SU-DHL-6 (cell line): ENCODE measurements around the gene RIBC2.

Source experiments
- H2AFZ ChIP-seq: fragments of 200-600 bp; sonication (generic); 2 replicates; pipeline ENCODE4 v1.6.1; 2014; ENCODE audit warnings: low read depth, mild to moderate bottlenecking, moderate library complexity, mixed read lengths, antibody characterized with exemption, low read length; ENCODE audit not compliant: severe bottlenecking
- H3F3A ChIP-seq: fragments of 200-600 bp; shearing (Covaris generic); 2 replicates; pipeline ENCODE4 v1.6.0; 2016; ENCODE audit warnings: antibody characterized with exemption, mild to moderate bottlenecking; ENCODE audit not compliant: insufficient read depth
- H3K27ac ChIP-seq: fragments of 200-600 bp; sonication (generic); 2 replicates; pipeline ENCODE4 v1.5.1; 2016; ENCODE audit warnings: low read depth, mild to moderate bottlenecking, low read length, moderate library complexity, mixed read lengths
- H3K27me3 ChIP-seq: fragments of 200-600 bp; sonication (generic), shearing (Covaris generic); 2 replicates; pipeline ENCODE4 v1.6.0; 2014; ENCODE audit warnings: mild to moderate bottlenecking, low read length
- H3K36me3 ChIP-seq: fragments of 200-600 bp; sonication (generic); 2 replicates; pipeline ENCODE4 v1.6.1; 2014; ENCODE audit warnings: mild to moderate bottlenecking, low read length, mixed read lengths
- H3K4me2 ChIP-seq: fragments of 300-600, 200-600 bp; shearing (Covaris generic), sonication (generic); 2 replicates; pipeline ENCODE4 v1.6.0; 2014; ENCODE audit warnings: low read length, low read depth, mild to moderate bottlenecking; ENCODE audit not compliant: poor library complexity, severe bottlenecking
- H3K4me3 ChIP-seq: fragments of 200-600 bp; sonication (generic); 2 replicates; pipeline ENCODE4 v1.5.1; 2014; ENCODE audit warnings: antibody characterized with exemption, low read length, mild to moderate bottlenecking, mixed read lengths; ENCODE audit not compliant: insufficient read depth, poor library complexity, severe bottlenecking
- H3K79me2 ChIP-seq: fragments of 200-600 bp; sonication (generic); 2 replicates; pipeline ENCODE4 v1.6.1; 2014; ENCODE audit warnings: mild to moderate bottlenecking, low read length, moderate library complexity; ENCODE audit not compliant: insufficient read depth
- H3K9ac ChIP-seq: fragments of 200-600 bp; sonication (generic); 2 replicates; pipeline ENCODE4 v1.7.0; 2014; ENCODE audit warnings: mild to moderate bottlenecking, low read length
- H3K9me2 ChIP-seq: fragments of 200-600 bp; sonication (generic); replicated peaks from 2 replicates; pipeline ENCODE4 v1.6.1; 2014; ENCODE audit warnings: low read length; ENCODE audit not compliant: insufficient read depth
- H3K9me3 ChIP-seq: fragments of 200-600 bp; sonication (generic); 2 replicates; pipeline ENCODE4 v1.6.1; 2014; ENCODE audit warnings: low read length, mixed read lengths; ENCODE audit not compliant: insufficient read depth
- H4K20me1 ChIP-seq: fragments of 200-600 bp; sonication (generic); 2 replicates; pipeline ENCODE4 v1.6.1; 2014; ENCODE audit warnings: low read depth, mild to moderate bottlenecking, antibody characterized with exemption, low read length, moderate library complexity, mixed read lengths
- EZH2phosphoT487 ChIP-seq: fragments of 200-600 bp; sonication (generic), shearing (Covaris generic); conservative IDR thresholded peaks from 2 replicates; pipeline ENCODE4 v1.6.1; 2018; ENCODE audit warnings: mild to moderate bottlenecking, antibody characterized with exemption, low read length, moderate library complexity, mixed read lengths
- TF ChIP-seq, protein P1 (sequence below): fragments of 200-600 bp; sonication (generic); IDR thresholded peaks from one replicate; pipeline ENCODE4 v1.5.1; 2017; ENCODE audit warnings: antibody characterized with exemption, mild to moderate bottlenecking, low read length, moderate library complexity; ENCODE audit not compliant: insufficient read depth, poor library complexity, severe bottlenecking

RIBC2 gene

GRCh38 chr22:45475851-45476514 is 62.5 kb downstream of the RIBC2 start:
- Histone ChIP-seq H3K27ac (no peak overlapping the region), H3F3A (no peaks in the 10 kb centered on the region), H3K27me3 (no peaks in the 10 kb centered on the region), H3K79me2 (no peaks in the 10 kb centered on the region), H2AFZ (no peak overlapping the region), H3K9me2 (no peaks in the 10 kb centered on the region), H3K36me3 (no peaks in the 10 kb centered on the region), H3K4me3 (no peak overlapping the region), H4K20me1 (no peaks in the 10 kb centered on the region), H3K4me2 (no peak overlapping the region), H3K9me3 (peaks cover 5% of the 10 kb centered on the region; the same call in 1 of the 2 replicates), H3K9ac (no peak overlapping the region)
- TF ChIP-seq, protein P1, sequence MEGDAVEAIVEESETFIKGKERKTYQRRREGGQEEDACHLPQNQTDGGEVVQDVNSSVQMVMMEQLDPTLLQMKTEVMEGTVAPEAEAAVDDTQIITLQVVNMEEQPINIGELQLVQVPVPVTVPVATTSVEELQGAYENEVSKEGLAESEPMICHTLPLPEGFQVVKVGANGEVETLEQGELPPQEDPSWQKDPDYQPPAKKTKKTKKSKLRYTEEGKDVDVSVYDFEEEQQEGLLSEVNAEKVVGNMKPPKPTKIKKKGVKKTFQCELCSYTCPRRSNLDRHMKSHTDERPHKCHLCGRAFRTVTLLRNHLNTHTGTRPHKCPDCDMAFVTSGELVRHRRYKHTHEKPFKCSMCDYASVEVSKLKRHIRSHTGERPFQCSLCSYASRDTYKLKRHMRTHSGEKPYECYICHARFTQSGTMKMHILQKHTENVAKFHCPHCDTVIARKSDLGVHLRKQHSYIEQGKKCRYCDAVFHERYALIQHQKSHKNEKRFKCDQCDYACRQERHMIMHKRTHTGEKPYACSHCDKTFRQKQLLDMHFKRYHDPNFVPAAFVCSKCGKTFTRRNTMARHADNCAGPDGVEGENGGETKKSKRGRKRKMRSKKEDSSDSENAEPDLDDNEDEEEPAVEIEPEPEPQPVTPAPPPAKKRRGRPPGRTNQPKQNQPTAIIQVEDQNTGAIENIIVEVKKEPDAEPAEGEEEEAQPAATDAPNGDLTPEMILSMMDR: no peak
- TF ChIP-seq EZH2phosphoT487: no peak

GRCh38 chr22:45476814-45477213 is 63.3 kb downstream of the RIBC2 start:
- H3K9ac ChIP-seq: no peak overlapping the region
- no peak for TF ChIP-seq EZH2phosphoT487
- TF ChIP-seq, protein P1: no peak
- H3K27me3 ChIP-seq: no peaks in the 10 kb centered on the region
- H3F3A ChIP-seq: no peaks in the 10 kb centered on the region
- H3K4me3 ChIP-seq: no peak overlapping the region
- H3K9me3 ChIP-seq: peaks cover 6% of the 10 kb centered on the region; the same call in 1 of the 2 replicates
- H2AFZ ChIP-seq: no peak overlapping the region
- no peaks in the 10 kb centered on the region for H4K20me1 ChIP-seq
- no peak overlapping the region for H3K4me2 ChIP-seq
- H3K79me2 ChIP-seq: no peaks in the 10 kb centered on the region
- H3K27ac ChIP-seq: no peak overlapping the region
- H3K36me3 ChIP-seq: no peaks in the 10 kb centered on the region
- H3K9me2 ChIP-seq: no peaks in the 10 kb centered on the region

DNA sequence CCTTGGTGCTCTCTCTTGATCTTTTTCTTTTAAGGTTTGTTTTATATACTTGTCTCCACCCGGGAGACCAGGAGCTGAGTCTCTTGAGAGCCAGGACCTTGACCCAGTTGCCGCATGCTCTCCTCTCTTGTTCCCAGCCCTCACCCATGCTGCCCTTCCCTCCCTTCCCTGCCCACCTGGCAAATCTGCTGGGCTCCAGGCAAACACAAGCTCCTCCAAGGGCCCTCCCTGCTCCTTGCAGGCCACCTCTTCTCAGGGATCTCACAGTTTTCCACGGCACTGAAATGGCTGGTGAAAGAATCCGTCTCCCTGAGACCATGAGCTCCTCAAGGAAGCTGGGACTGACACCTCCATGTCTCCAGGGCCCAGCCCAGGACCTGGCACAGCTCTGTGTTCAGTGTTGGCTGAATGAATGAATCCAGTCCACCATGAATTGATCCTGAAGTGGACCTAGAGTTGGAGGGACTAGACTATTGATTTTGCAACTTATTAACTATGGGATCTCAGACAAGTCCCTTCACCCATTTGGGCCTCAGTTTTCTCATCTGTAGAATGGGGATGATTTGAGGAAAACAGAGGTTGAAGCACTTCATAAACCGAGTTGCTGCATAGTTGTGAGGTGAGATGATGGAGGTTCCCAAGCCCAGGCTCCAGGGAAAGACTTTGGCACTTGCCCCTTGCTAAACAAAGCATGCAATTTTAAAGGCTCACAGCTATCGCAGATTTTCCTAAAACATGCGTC is 64.0 kb downstream of the RIBC2 start:
- no peak overlapping the region for H3K4me3 ChIP-seq
- H3K79me2 ChIP-seq: no peaks in the 10 kb centered on the region
- no peaks in the 10 kb centered on the region for H3K36me3 ChIP-seq
- H3K4me2 ChIP-seq: no peak overlapping the region
- no peak overlapping the region for H2AFZ ChIP-seq
- no peaks in the 10 kb centered on the region for H4K20me1 ChIP-seq
- peaks cover 6% of the 10 kb centered on the region; the same call in 1 of the 2 replicates for H3K9me3 ChIP-seq
- no peak for TF ChIP-seq EZH2phosphoT487
- TF ChIP-seq, protein P1: no peak
- H3F3A ChIP-seq: no peaks in the 10 kb centered on the region
- no peaks in the 10 kb centered on the region for H3K9me2 ChIP-seq
- no peak overlapping the region for H3K9ac ChIP-seq
- no peaks in the 10 kb centered on the region for H3K27me3 ChIP-seq
- no peak overlapping the region for H3K27ac ChIP-seq
